ENCODE results near the gene PIMREG. TPM values are rescaled to one million over a fixed set of nuclear protein-coding genes. Genes with fewer than 3 reads are reported as not detected.

The PIMREG gene
- total RNA-seq, 2 experiments from 2014 or later = 6.8 to 17.0 TPM

DNA sequence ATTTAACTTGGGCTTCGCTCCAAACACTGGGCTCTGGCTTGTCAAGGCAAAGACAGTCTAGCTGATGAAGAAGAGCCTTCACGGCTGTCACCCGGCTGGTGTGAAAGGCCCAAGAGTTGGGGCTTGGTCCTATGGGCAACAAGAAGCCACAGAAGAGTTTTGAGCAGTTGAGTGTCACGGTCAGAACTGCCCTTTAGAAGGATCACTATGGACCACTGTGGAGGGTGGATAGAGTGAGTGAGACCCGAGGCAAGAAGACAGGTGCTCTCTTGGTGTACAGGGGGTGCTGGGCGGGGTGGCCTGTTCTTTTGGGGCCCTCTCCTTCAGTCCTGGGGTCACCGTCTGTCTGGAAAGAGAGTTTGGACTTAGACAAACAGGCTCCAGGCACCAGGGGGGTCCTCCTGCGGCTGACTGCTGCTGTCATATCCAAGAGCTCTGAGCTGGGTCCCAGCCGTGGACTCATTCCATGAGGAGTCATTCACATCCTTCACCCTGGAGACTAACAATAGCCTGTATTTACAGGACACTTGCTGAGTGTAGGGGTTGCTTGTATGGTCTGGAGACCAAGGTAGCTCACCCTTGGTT is 2.4 kb downstream of the PIMREG start:
- DNase-seq (no peak), ATAC-seq (no peak)
- peaks cover 16% of the 10 kb centered on the region for H3K27me3 Mint-ChIP-seq
- H3K27ac Mint-ChIP-seq = no peak overlapping the region
- H3K9me3 Mint-ChIP-seq (ENCODE audit: low read depth) = no peaks in the 10 kb centered on the region
- peaks cover 19% of the 10 kb centered on the region for H3K4me1 Mint-ChIP-seq
- CTCF ChIA-PET = interaction anchor here (2.0 to 3.6 kb wide), 2 partner anchors 11 to 27 kb away, joined by 8 to 15 read pairs; partner anchors contain the start of gene AIPL1
- no peak overlapping the region for H3K4me3 Mint-ChIP-seq
- no peaks in the 10 kb centered on the region for H3K36me3 Mint-ChIP-seq

DNA sequence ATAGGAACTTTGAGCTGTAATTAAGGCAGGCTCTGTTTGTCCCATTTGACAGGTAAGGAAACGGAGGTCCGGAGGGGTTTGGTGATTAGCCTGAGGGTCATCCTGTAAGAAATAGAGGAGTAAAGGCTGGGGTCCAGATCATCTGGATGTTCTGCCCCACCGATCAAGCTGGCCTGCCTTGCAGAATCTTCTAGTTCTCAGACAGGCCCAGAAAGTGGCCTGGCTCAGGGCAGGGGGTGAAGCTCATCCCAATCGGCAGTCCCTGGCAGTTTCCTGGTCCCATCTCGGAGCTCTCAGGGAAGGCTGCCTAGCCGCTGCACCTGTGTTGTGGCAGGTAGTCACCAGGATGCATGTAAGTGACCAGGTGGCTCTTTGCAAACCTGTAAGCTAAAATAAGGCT is 4.2 kb downstream of the PIMREG start:
- H3K9me3 Mint-ChIP-seq (ENCODE audit: low read depth) = no peaks in the 10 kb centered on the region
- no peak for ATAC-seq
- no peak overlapping the region for H3K27ac Mint-ChIP-seq
- H3K27me3 Mint-ChIP-seq = peaks cover 22% of the 10 kb centered on the region
- CTCF ChIA-PET = interaction anchor here (1.2 to 1.6 kb wide), 2 partner anchors 13 to 23 kb away, joined by 3 to 6 read pairs; partner anchors contain the start of gene AIPL1
- no peak for DNase-seq
- H3K4me3 Mint-ChIP-seq = no peak overlapping the region
- H3K36me3 Mint-ChIP-seq = no peaks in the 10 kb centered on the region
- peaks cover 15% of the 10 kb centered on the region for H3K4me1 Mint-ChIP-seq

DNA sequence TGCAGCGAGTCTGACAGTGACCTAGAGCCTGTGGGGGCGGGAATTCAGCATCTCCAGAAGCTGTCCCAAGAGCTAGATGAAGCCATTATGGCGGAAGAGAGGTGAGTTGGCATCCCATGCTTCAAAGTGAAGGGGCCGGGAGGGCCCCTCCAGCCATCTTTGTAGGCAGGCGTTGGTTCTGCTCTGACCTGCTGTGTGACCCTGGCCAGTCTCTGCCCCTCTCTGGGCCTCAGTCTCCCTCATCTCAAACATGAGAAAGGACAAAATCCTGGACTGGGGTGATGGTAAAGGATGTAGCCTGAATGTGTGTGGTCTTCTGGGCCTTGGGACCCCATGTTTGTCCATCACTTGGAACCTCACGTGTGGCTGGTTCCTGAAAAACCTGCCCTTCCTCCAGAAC is 5.1 kb downstream of the PIMREG start:
- CTCF ChIA-PET = interaction anchor here (1.2 to 1.6 kb wide), 2 partner anchors 13 to 22 kb away, joined by 3 to 6 read pairs; partner anchors contain the start of gene AIPL1
- Mint-ChIP-seq H3K9me3 (ENCODE audit: low read depth) (no peaks in the 10 kb centered on the region), H3K4me3 (no peak overlapping the region), H3K4me1 (peaks cover 11% of the 10 kb centered on the region), H3K27me3 (peaks cover 26% of the 10 kb centered on the region), H3K36me3 (no peaks in the 10 kb centered on the region), H3K27ac (no peak overlapping the region)
- DNase-seq = no peak
- ATAC-seq = no peak

DNA sequence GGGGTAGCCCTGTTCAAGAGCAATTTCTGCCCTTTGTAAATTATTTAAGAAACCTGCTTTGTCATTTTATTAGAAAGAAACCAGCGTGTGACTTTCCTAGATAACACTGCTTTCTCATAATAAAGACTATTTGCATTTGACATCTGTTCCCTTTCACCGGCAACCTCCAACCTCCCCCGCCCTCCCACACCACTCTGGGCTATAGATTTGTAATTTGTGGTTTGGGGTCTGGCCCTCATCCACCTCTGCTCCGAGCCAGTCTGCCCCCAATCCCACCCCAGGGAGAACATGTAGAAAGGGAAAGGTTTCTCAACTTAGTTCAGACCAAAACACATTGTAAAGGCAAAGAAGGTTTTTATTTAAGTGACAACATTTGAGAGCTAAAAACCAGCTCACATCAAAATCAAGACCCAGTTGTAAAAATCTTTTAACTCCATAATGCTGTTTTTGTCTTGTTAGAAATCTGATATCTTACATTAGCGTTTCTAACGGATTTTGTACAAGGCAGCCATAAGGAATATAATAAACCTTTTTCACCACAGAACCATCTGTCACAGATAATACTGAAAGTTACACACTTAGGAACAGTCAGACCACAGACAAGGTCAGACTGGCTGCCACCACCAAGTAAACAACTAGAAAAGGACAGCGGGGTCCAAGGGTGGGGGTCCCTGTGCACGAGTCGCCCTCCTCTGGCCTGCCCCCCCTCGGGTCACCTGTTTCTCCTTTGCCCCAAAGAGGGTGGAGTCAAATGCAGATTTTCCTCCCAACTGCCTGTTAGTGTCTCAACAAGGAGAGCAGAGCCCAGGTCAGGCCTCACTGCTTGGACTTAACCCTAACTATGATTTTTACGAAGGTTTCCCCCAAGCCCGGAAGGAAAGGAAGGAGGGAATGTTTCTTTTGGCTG is 6.9 kb downstream of the PIMREG start:
- Mint-ChIP-seq H3K27ac (no peak overlapping the region), H3K4me1 (peaks cover 7% of the 10 kb centered on the region), H3K36me3 (no peaks in the 10 kb centered on the region), H3K4me3 (no peak overlapping the region), H3K9me3 (ENCODE audit: low read depth) (no peaks in the 10 kb centered on the region), H3K27me3 (peaks cover 26% of the 10 kb centered on the region)
- ATAC-seq (no peak), DNase-seq (no peak)
- CTCF ChIA-PET = no interaction called here

DNA sequence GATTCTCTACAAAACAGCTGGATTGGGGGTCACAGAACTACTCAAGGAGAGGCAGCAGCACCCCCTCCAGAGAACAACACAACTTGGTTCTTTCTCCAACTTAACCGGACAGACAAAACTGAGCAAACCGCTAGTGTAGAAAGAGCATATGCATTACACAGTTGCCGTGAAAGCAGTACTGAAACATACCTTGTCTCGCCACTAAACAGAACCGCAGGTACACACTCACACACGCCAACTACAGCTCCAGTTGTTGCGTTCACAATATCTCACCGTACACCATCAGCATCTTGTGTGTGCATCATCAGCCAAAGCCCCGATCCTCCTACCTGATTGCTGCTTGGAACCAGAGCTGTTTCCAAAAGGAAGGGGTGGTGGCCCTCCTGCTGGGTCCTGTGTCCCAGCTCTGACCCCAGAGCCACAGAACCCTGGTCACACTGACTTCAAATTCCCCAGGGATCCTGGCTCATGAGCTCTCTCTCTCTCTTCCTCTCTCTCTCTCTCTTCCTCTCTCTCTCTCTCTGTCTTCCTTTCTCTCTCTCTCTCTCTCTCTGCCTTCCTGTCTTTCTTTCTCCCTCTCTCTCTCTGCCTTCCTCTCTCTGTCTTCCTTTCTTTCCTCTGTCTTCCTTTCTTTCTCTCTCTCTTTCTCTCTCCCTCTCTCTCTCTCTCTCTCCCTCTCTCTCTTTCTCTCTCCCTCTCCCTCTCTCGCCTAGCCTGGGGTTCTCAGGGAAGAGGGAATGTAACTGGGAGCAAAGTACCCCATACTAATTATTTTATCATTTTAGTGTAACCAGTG is 8.4 kb downstream of the PIMREG start:
- peaks cover 15% of the 10 kb centered on the region for H3K4me1 Mint-ChIP-seq

DNA sequence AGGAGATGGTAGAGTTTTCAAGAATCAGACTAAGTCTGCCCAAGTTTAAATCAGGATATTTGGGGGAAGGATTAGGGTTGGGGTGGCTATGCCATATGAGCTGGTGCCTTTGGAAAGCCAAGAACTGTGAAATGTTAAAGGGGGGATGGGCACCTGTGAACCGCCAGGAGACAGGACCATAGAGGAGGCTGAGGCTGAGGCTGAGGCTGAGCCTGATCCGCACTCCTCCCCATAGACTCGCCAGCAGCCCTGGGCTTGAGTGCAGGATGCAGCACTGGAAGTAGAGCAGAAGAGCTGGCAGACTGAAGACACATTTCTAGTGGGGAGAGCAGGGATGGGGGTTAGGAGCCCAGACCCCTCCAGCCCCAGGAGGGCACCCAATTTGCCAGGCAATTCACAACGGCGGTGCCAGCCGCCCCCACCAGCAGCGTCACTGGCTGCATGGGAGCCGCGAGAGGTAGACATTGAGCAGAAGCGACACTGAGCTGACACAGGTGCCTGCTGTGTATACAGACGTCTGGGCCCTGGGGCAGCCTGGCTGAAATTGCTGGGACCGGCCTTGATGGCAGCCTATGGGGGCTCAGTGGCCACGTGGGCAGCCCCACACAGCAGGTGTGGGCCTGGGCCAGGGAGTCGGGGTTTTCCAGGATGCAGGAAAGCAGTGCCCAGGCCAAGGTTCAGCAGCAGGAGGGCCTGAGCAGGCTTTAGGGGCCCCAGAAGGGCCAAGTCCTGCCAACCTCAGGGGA is 9.2 kb downstream of the PIMREG start:
- DNase-seq (no peak), ATAC-seq (no peak)
- no peak overlapping the region for H3K27ac Mint-ChIP-seq
- no peaks in the 10 kb centered on the region for H3K9me3 Mint-ChIP-seq (ENCODE audit: low read depth)
- H3K4me1 Mint-ChIP-seq = peaks cover 15% of the 10 kb centered on the region
- no peak overlapping the region for H3K4me3 Mint-ChIP-seq
- CTCF ChIA-PET = interaction anchor here (1.0 kb wide), 1 partner anchor 20 kb away, joined by 5 read pairs; no protein-coding TSS in a partner anchor
- H3K36me3 Mint-ChIP-seq = no peaks in the 10 kb centered on the region
- H3K27me3 Mint-ChIP-seq = peaks cover 36% of the 10 kb centered on the region

More for the DNA sequence above, 8.4 kb downstream of the PIMREG start:
- CTCF ChIA-PET = interaction anchor here (1.0 kb wide), 1 partner anchor 20 kb away, joined by 5 read pairs; no protein-coding TSS in a partner anchor
- DNase-seq (no peak), ATAC-seq (no peak)
- Mint-ChIP-seq H3K27me3 (peaks cover 36% of the 10 kb centered on the region), H3K36me3 (no peaks in the 10 kb centered on the region), H3K9me3 (ENCODE audit: low read depth) (no peaks in the 10 kb centered on the region), H3K4me3 (no peak overlapping the region), H3K27ac (no peak overlapping the region)

DNA sequence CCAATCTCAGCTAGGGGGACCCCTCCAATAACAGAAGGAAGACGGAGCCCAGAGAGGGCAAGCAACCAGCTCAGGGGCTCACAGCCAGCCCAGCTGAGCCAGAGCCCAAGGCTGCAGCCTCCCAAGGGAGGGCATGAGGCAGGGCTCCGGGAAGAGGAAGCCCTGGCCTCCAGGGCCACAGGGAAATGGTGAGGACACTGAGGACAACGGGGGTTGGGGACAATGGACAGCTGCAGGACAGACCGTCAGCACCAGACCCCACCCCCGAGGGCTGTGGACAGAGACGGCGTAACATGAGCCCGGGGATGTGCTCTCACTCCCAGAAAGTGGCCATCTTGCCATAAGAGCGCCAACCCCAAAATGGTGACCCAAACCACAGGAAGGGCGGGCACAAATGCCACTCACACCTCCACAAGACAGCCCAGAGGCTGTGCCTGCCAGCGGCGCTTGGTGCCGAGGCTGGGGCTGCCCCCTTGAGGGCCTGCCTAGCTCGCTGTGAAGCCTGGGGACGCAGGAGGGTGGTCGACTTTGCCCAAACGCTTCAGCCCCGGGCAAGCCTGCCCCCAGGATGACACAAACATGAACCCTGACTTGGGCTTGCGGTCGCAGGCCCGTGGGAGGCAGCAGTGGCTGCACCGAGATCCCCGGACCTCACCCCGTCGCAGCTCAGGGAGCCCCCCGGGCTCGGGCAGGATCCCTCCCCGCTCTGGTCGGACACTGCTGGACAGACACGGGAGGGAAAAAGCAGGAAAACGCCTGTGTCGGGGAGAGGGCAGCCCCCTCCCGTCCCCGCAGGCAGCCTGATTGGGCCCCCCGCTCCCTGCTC is 10.5 kb downstream of the PIMREG start:
- Mint-ChIP-seq H3K4me3 (no peak overlapping the region), H3K27ac (no peak overlapping the region), H3K9me3 (ENCODE audit: low read depth) (no peaks in the 10 kb centered on the region), H3K36me3 (no peaks in the 10 kb centered on the region), H3K4me1 (peaks cover 15% of the 10 kb centered on the region), H3K27me3 (peaks cover 36% of the 10 kb centered on the region)
- CTCF ChIA-PET = interaction anchor here (1.2 kb wide), 1 partner anchor 105 kb away, joined by 3 read pairs; no protein-coding TSS in a partner anchor
- ATAC-seq (no peak), DNase-seq (no peak)

DNA sequence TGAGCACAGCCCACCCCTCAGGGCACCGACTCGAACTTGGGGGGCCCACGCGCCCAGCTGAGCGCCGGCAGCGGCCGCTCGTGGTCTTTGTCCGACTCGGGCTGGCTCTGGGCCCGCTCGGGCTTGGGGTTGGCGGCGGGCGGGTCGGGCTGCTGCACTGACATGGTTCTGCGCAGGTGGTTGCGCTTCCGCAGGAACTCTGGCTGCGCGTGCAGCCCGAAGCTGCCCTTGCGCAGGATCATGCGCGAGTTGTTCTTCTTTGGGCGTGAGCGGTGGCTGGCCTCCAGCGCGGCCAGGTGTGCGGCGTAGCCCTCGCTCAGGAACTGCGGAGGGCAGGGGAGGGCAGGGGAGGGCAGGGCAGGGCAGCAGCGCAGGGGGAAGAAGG is 11.1 kb downstream of the PIMREG start:
- peak; percentile 82 for ATAC-seq
- Mint-ChIP-seq H3K27me3 (peaks cover 36% of the 10 kb centered on the region), H3K9me3 (ENCODE audit: low read depth) (no peaks in the 10 kb centered on the region), H3K4me1 (peaks cover 18% of the 10 kb centered on the region), H3K27ac (no peak overlapping the region), H3K4me3 (no peak overlapping the region), H3K36me3 (no peaks in the 10 kb centered on the region)
- CTCF ChIA-PET = interaction anchor here (0.6 to 1.2 kb wide), 2 partner anchors 104 to 891 kb away, joined by 3 read pairs; no protein-coding TSS in a partner anchor
- DNase-seq = no peak

DNA sequence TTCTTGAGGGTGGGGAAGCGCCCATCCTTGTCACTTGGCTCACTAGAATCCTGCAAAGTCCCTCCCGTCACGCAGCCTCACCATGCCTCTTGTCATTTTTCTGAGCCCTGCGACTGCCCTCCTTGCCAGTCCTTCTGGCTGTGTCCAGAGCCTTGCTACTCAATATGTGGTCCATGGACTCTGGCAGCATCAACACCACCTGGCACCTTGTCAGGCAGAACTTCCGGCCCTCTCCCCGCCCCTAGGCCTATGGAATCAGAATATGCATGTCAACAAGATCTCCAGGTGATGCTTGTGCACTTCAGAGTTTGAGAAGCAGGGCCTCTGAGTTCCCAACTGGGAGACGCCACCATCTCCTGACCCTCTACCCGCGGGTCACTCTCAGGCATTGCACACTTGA is 12.1 kb downstream of the PIMREG start:
- CTCF ChIA-PET = no interaction called here
- H3K27ac Mint-ChIP-seq = no peak overlapping the region

DNA sequence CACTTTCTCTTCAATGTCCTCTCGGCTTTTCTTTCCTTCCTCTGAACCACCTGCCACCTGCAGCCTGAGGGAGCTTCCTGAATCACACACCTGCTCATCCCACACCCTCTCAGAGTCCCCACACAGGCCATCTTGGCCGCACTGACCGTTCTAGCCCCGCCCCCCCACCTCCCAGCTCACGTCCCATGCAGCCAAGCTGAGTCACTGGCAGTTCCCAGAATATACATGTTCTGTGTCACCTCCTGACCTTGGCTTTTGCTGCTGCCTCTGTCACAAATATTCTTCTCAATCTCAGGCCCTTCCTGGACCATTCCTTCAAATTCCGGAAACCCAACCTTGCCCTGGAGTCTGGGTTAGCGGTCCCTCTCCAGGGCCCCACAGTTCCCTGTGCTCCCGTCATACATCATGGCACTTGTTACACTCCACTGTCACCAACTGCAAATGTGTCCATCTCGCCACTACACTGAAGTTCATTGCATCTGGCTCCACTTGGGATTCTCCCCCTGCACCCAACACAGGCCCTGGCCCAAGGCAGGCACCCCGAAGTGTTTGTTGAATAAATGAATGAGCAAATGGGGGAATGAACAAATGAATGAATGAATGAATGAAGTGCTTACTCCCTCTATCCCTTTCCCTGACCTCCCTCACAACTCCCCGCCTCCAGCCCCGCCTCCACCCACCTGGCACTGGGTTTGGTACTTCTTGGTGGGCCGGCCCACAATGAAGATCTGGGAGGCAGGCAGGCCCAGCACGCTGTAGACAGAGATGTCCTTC is 12.8 kb downstream of the PIMREG start:
- Mint-ChIP-seq H3K27ac (no peak overlapping the region), H3K4me3 (no peak overlapping the region), H3K27me3 (peaks cover 30% of the 10 kb centered on the region), H3K4me1 (peaks cover 28% of the 10 kb centered on the region), H3K9me3 (ENCODE audit: low read depth) (no peaks in the 10 kb centered on the region), H3K36me3 (no peaks in the 10 kb centered on the region)
- ATAC-seq (no peak), DNase-seq (no peak)
- CTCF ChIA-PET = interaction anchor here (1.0 kb wide), 1 partner anchor 16 kb away, joined by 3 read pairs; no protein-coding TSS in a partner anchor

More for the DNA sequence above, 12.1 kb downstream of the PIMREG start:
- Mint-ChIP-seq H3K9me3 (ENCODE audit: low read depth) (no peaks in the 10 kb centered on the region), H3K27me3 (peaks cover 32% of the 10 kb centered on the region), H3K36me3 (no peaks in the 10 kb centered on the region), H3K4me1 (peaks cover 23% of the 10 kb centered on the region), H3K4me3 (no peak overlapping the region)
- no peak for ATAC-seq
- DNase-seq = no peak

DNA sequence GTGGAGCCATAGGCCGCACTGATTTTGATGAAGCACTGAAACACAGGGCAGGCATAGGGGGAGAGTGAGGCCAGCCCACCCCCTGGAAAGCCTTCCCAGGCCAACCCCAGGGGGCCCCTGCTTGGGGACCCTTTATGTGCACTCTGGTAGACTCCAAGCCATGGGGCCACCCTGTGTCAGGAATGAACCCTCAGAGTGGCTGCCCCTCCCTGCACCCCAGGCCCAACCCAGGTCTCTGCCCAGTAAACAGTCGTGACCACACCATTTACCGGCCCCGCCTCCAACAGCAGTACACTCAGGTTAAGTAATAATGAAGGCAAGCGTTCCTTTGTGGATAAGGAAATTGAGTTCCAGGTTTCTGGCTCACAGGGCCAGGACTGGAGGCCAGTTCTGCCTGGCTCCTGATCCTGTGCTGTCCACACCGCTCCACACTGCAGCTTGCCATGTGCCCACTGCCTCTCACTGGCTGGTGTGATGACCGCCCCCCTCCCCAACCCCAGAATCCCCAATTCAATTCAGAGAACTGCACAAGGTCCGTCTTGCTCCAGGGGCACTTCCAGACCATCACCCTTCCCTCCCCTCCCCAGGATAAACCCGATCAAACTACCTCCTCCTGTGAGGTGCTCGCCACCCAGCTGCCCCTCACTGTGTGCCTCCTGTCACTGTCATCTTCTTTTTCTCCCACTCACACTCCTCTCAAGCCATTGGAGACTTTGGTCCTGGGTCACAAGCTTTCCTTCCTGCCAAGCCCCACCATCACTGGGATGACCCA is 13.6 kb downstream of the PIMREG start:
- DNase-seq = no peak
- Mint-ChIP-seq H3K4me1 (peaks cover 31% of the 10 kb centered on the region), H3K4me3 (no peak overlapping the region), H3K36me3 (no peaks in the 10 kb centered on the region), H3K9me3 (ENCODE audit: low read depth) (no peaks in the 10 kb centered on the region), H3K27ac (no peak overlapping the region), H3K27me3 (peaks cover 28% of the 10 kb centered on the region)
- CTCF ChIA-PET = interaction anchor here (1.0 kb wide), 1 partner anchor 15 kb away, joined by 3 read pairs; no protein-coding TSS in a partner anchor
- ATAC-seq = no peak
